Lower leg skin (tissue), 3 donors: ENCODE results near the gene CLASP1.

ENCODE experiments used
- POLR2A ChIP-seq, 2 donors: fragments of 450-650 bp; IDR thresholded peaks; one replicate each; pipeline ENCODE4 v1.6.1; 2016 to 2017; ENCODE audit warnings: antibody characterized with exemption in 2 of 2, mild to moderate bottlenecking in 1 of 2, moderate library complexity in 1 of 2
- TF ChIP-seq, protein P1 (sequence below), 3 donors: fragments of 450-650 bp; IDR thresholded peaks; one replicate each; pipeline ENCODE4 v1.5.1; 2016; ENCODE audit warnings: antibody characterized with exemption in 3 of 3, mild to moderate bottlenecking in 3 of 3, moderate library complexity in 2 of 3

DNA sequence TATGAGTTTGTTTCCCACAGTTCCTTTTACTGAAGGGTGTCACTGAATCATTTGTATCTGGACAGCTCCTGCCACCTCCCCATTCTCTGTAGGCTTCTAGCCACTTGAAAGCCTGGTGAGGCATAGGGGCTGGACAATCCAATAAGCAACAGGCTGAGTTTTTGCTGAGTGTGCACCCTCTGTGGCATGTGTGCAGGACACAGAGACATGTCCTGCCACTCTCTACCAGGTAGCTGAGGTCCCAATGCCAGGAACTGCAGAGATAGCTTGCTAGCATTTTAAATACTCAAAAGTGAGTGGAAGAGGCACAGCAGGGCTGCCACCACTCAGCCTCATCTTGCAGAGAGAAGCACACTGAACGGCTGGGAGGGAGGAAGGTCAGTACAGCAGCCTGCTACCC, 287.0 kb downstream of the CLASP1 start:
- TF ChIP-seq POLR2A (IDR thresholded peaks at IDR 0.05): no peak
- TF ChIP-seq, protein P1, sequence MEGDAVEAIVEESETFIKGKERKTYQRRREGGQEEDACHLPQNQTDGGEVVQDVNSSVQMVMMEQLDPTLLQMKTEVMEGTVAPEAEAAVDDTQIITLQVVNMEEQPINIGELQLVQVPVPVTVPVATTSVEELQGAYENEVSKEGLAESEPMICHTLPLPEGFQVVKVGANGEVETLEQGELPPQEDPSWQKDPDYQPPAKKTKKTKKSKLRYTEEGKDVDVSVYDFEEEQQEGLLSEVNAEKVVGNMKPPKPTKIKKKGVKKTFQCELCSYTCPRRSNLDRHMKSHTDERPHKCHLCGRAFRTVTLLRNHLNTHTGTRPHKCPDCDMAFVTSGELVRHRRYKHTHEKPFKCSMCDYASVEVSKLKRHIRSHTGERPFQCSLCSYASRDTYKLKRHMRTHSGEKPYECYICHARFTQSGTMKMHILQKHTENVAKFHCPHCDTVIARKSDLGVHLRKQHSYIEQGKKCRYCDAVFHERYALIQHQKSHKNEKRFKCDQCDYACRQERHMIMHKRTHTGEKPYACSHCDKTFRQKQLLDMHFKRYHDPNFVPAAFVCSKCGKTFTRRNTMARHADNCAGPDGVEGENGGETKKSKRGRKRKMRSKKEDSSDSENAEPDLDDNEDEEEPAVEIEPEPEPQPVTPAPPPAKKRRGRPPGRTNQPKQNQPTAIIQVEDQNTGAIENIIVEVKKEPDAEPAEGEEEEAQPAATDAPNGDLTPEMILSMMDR (IDR thresholded peaks at IDR 0.05): no peak
